Eye (tissue), 1 donor: Measurements from ENCODE around the gene FDPS.

Experiments
- DNase-seq: peaks from one replicate; pipeline ENCODE4 v3.0.0-alpha.2; 2015

FDPS gene

DNA sequence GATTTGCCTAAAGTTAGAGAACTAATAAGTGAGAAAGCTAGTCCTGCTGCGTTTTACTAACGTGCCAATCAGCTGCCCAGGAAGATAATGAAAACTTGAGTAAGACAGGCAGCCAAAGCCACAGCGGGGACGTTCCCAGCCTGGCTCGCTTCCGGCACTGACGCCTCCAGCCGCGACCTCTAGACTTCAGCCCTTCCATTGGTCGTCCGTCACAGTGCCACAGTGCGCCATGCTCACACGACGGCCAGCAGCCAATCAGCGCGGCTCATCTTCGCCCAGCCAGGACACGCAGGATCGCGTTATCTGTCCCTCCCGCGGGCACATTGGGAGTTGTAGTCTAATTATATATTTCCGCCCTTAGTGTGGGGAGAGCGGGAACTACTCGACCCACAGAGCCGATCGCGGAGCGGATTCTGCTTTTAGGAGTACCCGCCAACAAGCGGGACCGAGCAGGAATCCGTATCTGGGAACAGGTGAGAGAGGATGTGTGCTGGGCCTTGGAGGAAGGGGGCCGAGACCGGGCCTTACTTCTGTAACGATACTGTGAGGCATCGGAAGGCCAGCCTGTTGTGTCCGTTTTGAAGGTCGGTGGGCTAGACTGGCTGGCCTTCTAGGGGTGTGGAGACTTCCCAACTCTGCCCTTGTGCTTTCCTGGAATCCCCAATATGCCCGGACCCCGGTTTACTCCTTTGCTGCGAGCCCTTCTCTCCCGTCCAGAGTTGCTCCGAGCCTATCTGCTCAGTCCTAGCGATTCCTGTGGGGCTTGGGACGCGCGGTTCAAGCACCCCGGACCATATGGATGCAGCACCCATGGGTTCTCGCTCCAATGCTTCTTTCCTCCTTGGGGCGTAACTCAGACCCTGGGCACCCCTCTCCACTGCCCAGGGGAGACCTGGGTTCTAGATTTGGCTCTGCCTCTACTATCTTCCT lies at the start of gene FDPS:
TSS of gene FDPS (plus strand) at position 374 of the 930 bp plus-strand sequence. CDS start 924 bp downstream, outside the sequence.
- DNase-seq: peak; percentile 99

GRCh38 chr1:155260276-155260675 lies 48.4 kb upstream of the FDPS start:
- DNase-seq: no peak

DNA sequence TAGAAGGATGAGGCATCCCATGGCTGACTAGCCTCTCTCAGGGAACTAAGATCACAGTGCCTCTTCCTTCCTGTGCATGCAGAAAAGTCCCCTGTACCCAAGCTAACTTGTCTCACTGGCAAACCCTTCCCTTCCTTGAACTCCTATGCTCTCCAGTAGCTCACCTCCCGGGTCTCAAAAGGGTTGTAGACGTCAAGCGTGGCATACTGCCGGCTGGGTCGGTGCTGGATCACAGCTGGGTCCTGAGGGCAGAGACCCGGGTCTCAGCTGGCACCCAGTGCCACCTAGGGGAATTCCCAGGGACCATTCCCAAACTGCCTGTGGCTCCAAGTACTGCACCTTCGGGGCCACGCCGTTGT lies 47.2 kb upstream of the FDPS start:
- no peak for DNase-seq

DNA sequence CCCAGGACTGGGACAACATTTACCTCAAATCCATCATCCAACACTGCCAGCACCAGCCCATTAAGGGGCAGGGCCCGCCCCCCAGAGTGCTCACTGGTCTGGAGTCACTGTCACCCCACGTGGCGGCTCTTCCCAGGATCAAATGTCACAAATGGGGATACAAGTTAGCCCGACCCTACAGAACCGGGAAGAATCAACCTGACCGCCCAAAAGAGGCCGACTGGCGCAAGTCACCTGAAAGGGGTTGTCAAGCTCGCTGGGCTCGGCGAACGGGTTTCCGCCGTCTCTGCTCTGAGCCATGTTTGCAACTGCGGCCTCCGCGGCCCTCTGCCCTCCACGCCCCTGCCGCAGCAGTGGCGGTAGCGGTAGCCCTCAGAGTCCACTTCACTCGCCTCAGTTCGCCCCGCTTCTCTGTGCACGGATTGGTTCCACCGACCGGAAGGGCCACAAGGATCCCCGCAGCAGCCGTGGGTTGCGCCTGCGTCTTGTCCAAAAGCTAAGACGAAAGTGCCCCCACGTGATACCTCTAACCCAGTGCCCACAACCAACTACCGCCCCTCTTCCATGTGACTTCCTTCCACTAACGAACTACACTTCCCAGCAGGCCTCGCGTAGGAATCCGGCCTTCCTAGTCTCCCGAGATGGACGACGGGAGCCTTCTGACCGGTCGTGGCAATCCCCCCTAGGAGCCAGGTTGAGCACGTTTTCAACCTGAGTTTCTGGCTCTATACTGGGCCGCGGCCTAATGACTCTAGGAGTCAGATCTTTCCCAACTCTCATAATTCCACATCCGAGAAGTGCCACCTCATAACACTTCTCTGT lies 46.6 kb upstream of the FDPS start, which contains the start of gene SCAMP3:
TSS of gene SCAMP3 (minus strand) at position 509 of the 822 bp plus-strand sequence. CDS start at position 300, 209 bp downstream.
- peak; percentile 98 for DNase-seq

DNA sequence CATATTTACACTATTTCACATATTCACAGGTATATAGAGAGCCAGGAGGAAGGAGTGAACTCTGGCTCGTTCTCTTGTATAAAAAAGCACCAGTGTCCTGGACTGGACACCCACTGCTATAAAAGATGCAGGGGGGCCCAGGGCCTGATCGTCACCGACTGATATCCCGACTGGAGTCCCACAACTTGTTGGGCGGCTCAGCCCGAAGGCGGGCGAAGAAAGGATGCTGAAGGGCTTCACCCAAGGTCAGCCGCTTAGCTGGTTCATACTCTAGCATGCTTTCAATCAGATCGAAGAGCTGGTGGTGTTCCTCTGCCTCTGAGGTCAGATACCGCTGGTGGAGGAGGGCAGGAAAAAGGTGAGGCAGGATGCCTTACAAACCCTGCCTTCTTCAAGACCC lies 45.6 kb upstream of the FDPS start:
- no peak for DNase-seq

DNA sequence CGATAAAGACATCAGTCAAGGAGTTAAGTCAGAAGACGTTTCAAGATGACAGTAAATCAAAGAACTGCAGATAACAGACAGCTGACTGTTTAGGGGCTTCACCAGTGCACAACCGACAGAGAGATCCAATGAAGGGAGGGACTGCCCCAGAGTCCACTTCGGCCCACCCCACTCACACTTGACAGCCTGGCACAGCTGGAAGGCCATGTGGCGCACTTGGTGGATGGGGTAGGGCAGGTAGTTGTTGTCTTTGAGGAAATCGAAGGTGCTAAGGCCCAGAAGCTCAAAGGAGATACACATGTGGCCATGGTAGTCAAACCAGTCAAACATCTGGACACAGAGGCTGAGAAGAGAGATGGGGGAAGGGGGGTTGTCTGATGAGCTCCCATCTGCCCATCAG lies 42.1 kb upstream of the FDPS start:
- no peak for DNase-seq

DNA sequence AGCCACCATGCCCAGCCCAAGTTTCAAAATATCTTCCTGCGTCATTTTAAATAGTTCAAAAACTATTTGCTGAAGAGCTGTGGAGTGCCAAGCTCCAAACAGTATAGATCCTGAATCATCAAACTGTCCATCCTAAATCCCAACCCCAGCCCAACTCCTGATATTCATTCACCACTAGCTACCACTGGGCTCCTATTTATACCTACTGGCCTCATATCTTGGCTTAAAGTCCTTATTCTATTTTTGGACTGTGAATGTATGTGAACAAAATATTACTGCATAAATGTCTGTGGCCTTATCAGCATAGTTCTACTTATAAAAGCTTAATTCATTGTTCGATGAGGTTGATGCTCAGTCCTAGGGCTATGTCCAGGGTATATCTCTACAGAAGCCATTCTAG lies 41.3 kb upstream of the FDPS start:
- no peak for DNase-seq

- no peak for DNase-seq
Observed at GRCh38 chr1:155268630-155269029, 40.0 kb upstream of the FDPS start.

DNA sequence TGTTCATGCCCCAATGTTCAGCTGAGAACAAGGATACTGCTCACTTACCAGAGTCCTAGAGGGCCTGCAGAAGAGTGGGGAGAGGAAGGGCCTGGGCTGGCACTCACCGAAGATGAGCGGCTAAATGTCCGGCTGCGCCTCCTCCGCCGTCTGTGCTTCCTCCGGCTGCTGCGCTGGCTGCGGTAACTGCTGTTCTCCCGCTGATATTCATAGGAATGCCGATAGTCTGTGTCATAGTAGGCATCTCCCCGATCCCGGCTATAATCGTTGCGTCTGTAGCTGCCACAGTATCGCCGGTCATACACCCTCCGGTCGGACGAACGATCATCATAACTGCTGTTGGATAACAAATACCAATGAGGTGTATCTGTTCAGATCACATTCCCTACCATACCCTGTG lies 39.3 kb upstream of the FDPS start:
- no peak for DNase-seq

GRCh38 chr1:155272466-155273342 lies 36.0 kb upstream of the FDPS start:
- no peak for DNase-seq

DNA sequence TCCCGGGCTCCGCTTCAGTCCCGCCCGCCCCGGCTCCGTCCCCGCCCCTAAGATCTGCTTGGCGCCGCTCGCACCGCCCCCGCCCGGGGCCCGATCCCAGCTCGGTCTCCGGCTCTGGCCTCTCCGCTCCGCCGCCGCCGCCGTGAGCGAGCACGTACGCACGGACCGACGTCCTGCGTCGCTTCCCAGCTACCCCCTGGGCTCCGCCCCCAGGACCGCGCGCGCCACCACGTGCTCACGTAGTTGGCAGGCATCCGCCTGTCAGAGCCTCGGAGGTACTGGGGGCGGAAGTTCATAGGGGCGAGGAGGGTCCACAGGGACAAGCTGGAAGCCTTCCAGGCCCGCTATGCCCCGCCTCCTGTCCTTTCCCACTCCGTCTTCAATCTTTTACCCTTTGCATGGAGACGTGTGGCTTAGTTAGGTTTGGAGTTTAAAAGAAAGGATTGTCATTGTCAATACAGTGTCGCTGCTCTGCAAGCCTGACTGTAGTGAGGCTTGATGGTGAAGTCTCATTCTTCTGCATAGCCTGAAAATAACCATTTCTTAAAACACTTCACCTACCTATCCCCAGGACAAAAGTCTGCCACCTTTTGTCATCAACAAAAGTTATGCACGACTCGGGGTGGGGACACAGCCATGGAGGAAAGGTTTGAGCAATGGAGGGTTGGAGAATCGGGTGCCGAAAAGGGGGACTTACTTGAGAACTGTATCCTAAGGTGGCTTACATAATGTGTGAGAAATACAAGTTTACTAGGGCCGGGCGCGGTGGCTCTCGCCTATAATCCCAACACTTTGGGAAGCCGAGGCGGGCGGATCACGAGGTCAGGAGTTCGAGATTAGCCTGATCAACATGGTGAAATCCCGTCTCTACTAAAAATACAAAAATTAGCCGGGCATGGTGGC lies 35.1 kb upstream of the FDPS start, which contains the start of gene CLK2:
TSS of gene CLK2 (minus strand) at position 162 of the 903 bp plus-strand sequence. CDS start 2,527 bp downstream, outside the sequence.
- DNase-seq: peak; percentile 98

- DNase-seq: peak; percentile 99
Observed at GRCh38 chr1:155277070-155277901, 31.4 kb upstream of the FDPS start, which contains the start of gene HCN3. Gene HCN3, plus strand, starts transcription at chr1:155277463. Its CDS starts 128 bp downstream, at chr1:155277591.

DNA sequence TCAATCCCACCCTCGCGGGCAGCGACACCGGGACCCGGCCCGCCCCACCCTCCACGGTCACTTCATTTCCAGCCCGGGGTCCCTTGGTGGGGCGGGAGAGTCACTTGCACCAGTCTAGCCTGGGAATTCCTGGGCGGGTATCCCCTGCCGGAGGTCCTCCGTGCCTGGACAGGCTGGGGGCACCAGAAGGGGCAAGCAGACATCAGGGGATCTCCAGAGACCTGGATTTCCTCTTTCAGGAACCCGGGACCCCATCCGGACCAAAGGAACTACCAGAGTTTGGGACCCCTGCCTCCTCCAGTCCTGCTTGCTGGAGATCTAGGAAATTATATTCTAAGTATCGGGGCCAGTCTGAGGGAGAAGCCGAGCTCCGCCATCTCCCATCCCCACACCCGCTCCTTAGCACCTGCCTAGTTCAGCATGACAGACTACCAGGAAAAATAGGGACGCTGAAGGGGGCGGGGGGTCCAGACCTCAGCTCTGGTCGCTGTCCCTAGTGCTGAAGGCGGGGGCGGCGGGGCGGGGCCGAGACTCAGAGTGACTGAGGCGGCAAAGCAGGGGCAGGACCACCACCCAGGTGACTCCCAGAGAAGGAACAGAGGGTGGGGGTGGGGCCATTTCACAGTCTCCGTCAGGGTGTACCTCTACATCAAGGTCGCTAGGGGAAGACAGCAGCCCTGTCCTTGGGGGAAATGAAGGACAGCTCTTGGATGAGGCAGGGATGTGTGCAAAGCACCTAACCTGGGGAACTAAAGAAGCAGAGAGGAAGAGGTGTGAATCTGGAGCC lies 30.6 kb upstream of the FDPS start:
- peak; percentile 83 for DNase-seq

DNA sequence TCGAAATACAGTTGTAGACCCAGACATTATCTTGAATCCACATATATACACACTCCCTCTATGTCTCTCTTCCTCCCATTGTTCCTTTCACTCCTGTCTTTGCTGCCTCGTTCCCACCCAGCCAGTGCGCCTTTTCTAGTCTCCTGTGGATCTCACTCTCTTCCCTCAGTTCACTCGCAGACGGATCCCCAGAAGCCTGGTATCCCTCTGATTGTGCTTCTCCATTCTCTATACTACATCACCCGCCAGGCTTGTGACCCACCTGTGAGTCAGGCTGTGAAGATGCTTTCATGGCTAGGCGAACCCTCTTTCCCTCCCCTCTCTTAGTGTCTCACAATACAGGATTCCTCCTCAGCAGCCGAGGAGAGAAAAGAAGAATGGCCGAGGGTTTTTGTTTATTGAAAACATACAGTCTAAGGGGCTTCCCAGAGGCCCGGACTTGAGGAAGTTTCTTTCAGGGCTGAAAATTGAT lies 29.9 kb upstream of the FDPS start:
- DNase-seq: no peak

DNA sequence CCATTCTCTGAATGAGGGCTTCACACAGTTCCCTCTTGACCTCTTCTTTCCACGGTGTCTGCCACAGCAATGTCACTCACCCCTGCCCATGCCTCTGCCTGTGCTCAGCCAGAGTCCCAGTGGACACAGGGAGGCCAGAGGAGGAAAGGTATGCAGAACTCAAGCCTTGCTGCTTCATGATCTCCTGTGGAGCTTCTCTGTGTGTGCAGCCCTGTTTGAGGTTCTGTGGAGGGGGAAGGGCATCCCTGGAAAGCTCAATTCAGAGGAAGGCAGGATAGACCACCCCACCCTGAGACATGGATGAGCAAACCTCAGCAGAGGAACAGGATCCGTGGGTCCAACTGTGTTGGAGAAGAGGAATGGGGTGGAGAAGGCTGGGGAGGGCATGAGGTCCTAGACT lies 29.4 kb upstream of the FDPS start:
- no peak for DNase-seq

DNA sequence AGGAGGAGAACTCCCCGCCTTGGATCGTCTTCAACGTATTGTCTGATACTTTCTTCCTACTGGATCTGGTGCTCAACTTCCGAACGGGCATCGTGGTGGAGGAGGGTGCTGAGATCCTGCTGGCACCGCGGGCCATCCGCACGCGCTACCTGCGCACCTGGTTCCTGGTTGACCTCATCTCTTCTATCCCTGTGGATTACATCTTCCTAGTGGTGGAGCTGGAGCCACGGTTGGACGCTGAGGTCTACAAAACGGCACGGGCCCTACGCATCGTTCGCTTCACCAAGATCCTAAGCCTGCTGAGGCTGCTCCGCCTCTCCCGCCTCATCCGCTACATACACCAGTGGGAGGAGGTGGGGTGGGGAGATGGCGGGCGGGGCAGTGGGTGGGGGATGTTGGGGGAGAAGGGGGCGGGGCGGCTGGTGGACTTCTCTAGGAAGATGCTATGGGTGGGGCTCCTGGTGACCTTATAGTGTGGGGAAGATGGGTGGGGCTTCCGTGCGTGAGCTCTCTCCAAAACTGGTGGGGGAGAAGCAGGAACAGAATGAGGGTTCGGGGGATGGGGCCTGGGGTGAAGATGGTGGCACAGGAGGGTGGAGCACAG lies 26.1 kb upstream of the FDPS start:
- no peak for DNase-seq

GRCh38 chr1:155284476-155284875 lies 24.2 kb upstream of the FDPS start:
- DNase-seq: no peak

- no peak for DNase-seq
Observed at GRCh38 chr1:155285063-155285462, 23.6 kb upstream of the FDPS start.

DNA sequence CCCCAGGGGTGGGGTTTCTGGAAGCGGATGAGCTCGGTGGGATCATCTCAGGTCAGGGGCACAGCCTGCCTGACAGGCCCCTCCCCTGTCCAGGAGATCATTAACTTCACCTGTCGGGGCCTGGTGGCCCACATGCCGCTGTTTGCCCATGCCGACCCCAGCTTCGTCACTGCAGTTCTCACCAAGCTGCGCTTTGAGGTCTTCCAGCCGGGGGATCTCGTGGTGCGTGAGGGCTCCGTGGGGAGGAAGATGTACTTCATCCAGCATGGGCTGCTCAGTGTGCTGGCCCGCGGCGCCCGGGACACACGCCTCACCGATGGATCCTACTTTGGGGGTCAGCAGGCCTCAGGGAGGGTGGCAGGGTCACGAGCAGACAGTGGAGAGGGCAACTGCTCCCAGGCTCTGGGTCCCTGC lies 23.0 kb upstream of the FDPS start:
- no peak for DNase-seq
